Stomach (tissue), 9 donors: ENCODE results near the gene TJP2. TPM values are rescaled to one million over a fixed set of nuclear protein-coding genes. Genes with fewer than 3 reads are reported as not detected.

Source experiments
- DNase-seq, 2 donors: peaks; one replicate each; pipeline versions ENCODE4 v3.0.0 to v3.0.0-alpha.2; 2013 to 2019
- H3K27ac ChIP-seq, 5 donors: fragments of 200-600 bp in 4 of 5; sonication (generic) in 4 of 5; one replicate each; pipeline ENCODE4 v1.5.1; 2013 to 2019; ENCODE audit warnings: mild to moderate bottlenecking in 1 of 5, moderate library complexity in 1 of 5
- H3K27me3 ChIP-seq, 3 donors: fragments of 200-600 bp; sonication (generic); one replicate each; pipeline ENCODE4 v1.5.1; 2017 to 2019; ENCODE audit warnings: mixed run types in 1 of 3
- H3K36me3 ChIP-seq, 4 donors: fragments of 200-600 bp; sonication (generic); 1 replicate in 3 of 4; 2 replicates in 1 of 4; pipeline ENCODE4 v1.5.1; 2016 to 2019
- H3K4me1 ChIP-seq, 4 donors: fragments of 200-600 bp; sonication (generic); one replicate each; pipeline ENCODE4 v1.5.1; 2016 to 2019
- H3K4me3 ChIP-seq, 4 donors: fragments of 200-600 bp; sonication (generic) in 3 of 4; one replicate each; pipeline ENCODE4 v1.5.1; 2016 to 2019; ENCODE audit warnings: mild to moderate bottlenecking in 1 of 4
- H3K9me3 ChIP-seq, 4 donors: fragments of 200-600 bp; sonication (generic); one replicate each; pipeline ENCODE4 v1.5.1; 2016 to 2019
- CTCF ChIP-seq, 7 experiments: fragments of 450-650 bp in 4 of 7; fragments of 200-600 bp in 3 of 7; sonication (generic) in 3 of 7; IDR thresholded peaks; one replicate each; pipeline ENCODE4 v1.5.1; 2016 to 2019; ENCODE audit warnings: antibody characterized with exemption in 7 of 7, control low read depth in 2 of 7, mild to moderate bottlenecking in 1 of 7
- EP300 ChIP-seq: sonication (generic); formaldehyde crosslinking; IDR thresholded peaks from one replicate; pipeline ENCODE4 v1.6.1; 2017; ENCODE audit warnings: antibody characterized with exemption
- POLR2A ChIP-seq, 4 donors: fragments of 450-650 bp; IDR thresholded peaks; one replicate each; pipeline ENCODE4 v1.6.1; 2016; ENCODE audit warnings: antibody characterized with exemption in 4 of 4, control low read depth in 2 of 4, mild to moderate bottlenecking in 1 of 4, moderate library complexity in 1 of 4
- POLR2AphosphoS5 ChIP-seq, 3 donors: sonication (generic); formaldehyde crosslinking; IDR thresholded peaks; one replicate each; pipeline ENCODE4 v1.6.1; 2016; ENCODE audit warnings: antibody characterized with exemption in 3 of 3
- WGBS, 5 donors: extraction: QIAGEN DNeasy Blood & Tissue Kit in 3 of 5; methylation state at CpG; one replicate each; pipeline versions ENCODE4 v1.1.5 to v1.1.7; 2013 to 2018; 5-methylcytosine and 5-hydroxymethylcytosine counted together
- intact Hi-C: fragments of 100-400 bp; cut with DNase I; formaldehyde crosslinking; loops from one replicate; pipeline ENCODE4 v1.15.1; 2023; ENCODE audit warnings: low total_unique reads
- polyA plus RNA-seq, 3 donors: library from polyadenylated mRNA; stranded (reverse); fragments of 200-250 nt; gene quantifications; one replicate each; pipeline ENCODE4 v1.2.3, GENCODE V29; 2013
- total RNA-seq, 5 donors: library from RNA; depleted of rRNA; stranded (reverse); fragments of >200 nt; gene quantifications; one replicate each; pipeline versions ENCODE4 v1.1.0 to v1.2.3, GENCODE V29; 2014 to 2016
- donor health status: healthy with polysubstance abuse.
- donor health status: Bipolar disorder and iron deficiency.
- donor health status: healthy.

TJP2 gene
- total and polyA plus RNA-seq, 8 donors, result 28.6 to 371 (median 150) TPM

- DNase-seq, result no peak
- Histone ChIP-seq H3K27ac (no peak overlapping the region), H3K36me3 (peaks cover 57 to 100% (median 84%) of the 10 kb centered on the region in 4 donors), H3K27me3 (no peaks in the 10 kb centered on the region), H3K4me1 (no peaks in the 10 kb centered on the region), H3K9me3 (no peaks in the 10 kb centered on the region), H3K4me3 (no peak overlapping the region)
- intact Hi-C loops, result no loop called here
- TF ChIP-seq EP300 (no peak), POLR2A (IDR thresholded peaks at IDR 0.05) (no peak), POLR2AphosphoS5 (IDR thresholded peaks at IDR 0.05) (no peak), CTCF (IDR thresholded peaks at IDR 0.05) (no peak)
- 67 to 83% (median 76%) methylated on average over 7 of the region's 7 CpGs for WGBS, 5 donors
Observed at GRCh38 chr9:69236188-69236587, 62.1 kb downstream of the TJP2 start.

- TF ChIP-seq POLR2A (IDR thresholded peaks at IDR 0.05) (no peak), EP300 (no peak), CTCF (IDR thresholded peaks at IDR 0.05) (no peak)
- Histone ChIP-seq H3K36me3 (peaks cover 57 to 99% (median 85%) of the 10 kb centered on the region in 4 donors), H3K4me1 (no peaks in the 10 kb centered on the region), H3K9me3 (no peaks in the 10 kb centered on the region), H3K27ac (no peak overlapping the region), H3K27me3 (no peaks in the 10 kb centered on the region), H3K4me3 (no peak overlapping the region)
- no peak for DNase-seq
- WGBS, 5 donors, result 48 to 72% (median 69%) methylated on average over 4 of the region's 4 CpGs
- intact Hi-C loops, result no loop called here
Observed at GRCh38 chr9:69237702-69238295, 63.7 kb downstream of the TJP2 start.

GRCh38 chr9:69243116-69243515, 69.0 kb downstream of the TJP2 start:
- no peaks in the 10 kb centered on the region for H3K9me3 ChIP-seq
- H3K27ac ChIP-seq, result no peak overlapping the region
- H3K27me3 ChIP-seq, result no peaks in the 10 kb centered on the region
- no peak overlapping the region for H3K4me3 ChIP-seq
- H3K36me3 ChIP-seq, result peaks cover 33 to 89% (median 85%) of the 10 kb centered on the region in 4 donors
- WGBS, 5 donors, result 84 to 90% (median 86%) methylated on average over 2 of the region's 2 CpGs
- intact Hi-C loops, result no loop called here
- DNase-seq, result no peak
- no peaks in the 10 kb centered on the region for H3K4me1 ChIP-seq
- TF ChIP-seq POLR2AphosphoS5 (IDR thresholded peaks at IDR 0.05), result no peak

GRCh38 chr9:69246629-69247028, 72.6 kb downstream of the TJP2 start:
- Histone ChIP-seq H3K4me3 (no peak overlapping the region), H3K27ac (no peak overlapping the region), H3K36me3 (peaks cover 21 to 90% (median 86%) of the 10 kb centered on the region in 4 donors), H3K9me3 (no peaks in the 10 kb centered on the region), H3K4me1 (peaks cover 0 to 6% (median 0%) of the 10 kb centered on the region in 4 donors), H3K27me3 (no peaks in the 10 kb centered on the region)
- no peak for DNase-seq
- WGBS, 5 donors, result 97 to 100% (median 99%) methylated on average over 2 of the region's 2 CpGs
- intact Hi-C loops, result no loop called here
- TF ChIP-seq CTCF (IDR thresholded peaks at IDR 0.05), result no peak

- Histone ChIP-seq H3K27me3 (no peaks in the 10 kb centered on the region), H3K27ac (no peak overlapping the region), H3K36me3 (peaks cover 35 to 92% (median 87%) of the 10 kb centered on the region in 4 donors), H3K4me1 (peaks cover 0 to 6% (median 0%) of the 10 kb centered on the region in 4 donors), H3K4me3 (no peak overlapping the region), H3K9me3 (no peaks in the 10 kb centered on the region)
- WGBS, 5 donors, result 83 to 97% (median 96%) methylated on average over 20 to 22 of the region's 22 CpGs
- intact Hi-C loops, result no loop called here
- TF ChIP-seq EP300 (no peak), POLR2AphosphoS5 (IDR thresholded peaks at IDR 0.05) (no peak), POLR2A (IDR thresholded peaks at IDR 0.05) (no peak), CTCF (IDR thresholded peaks at IDR 0.05) (no peak)
- no peak for DNase-seq
Observed at GRCh38 chr9:69248005-69248404, 73.9 kb downstream of the TJP2 start.
